Stomach (tissue), 9 donors: ENCODE data around the gene INPP4B. TPM values are rescaled to one million over a fixed set of nuclear protein-coding genes. Genes with fewer than 3 reads are reported as not detected.
"Not testable (repeated sequence)": the region's sequence is repeated elsewhere in the genome, so short reads cannot be mapped to it uniquely, and the experiment has no call there.

Experiments used
- DNase-seq, 2 donors: peaks; one replicate each; pipeline versions ENCODE4 v3.0.0 to v3.0.0-alpha.2; 2013 to 2019
- H3K27ac ChIP-seq, 5 donors: fragments of 200-600 bp in 4 of 5; sonication (generic) in 4 of 5; one replicate each; pipeline ENCODE4 v1.5.1; 2013 to 2019; ENCODE audit warnings: mild to moderate bottlenecking in 1 of 5, moderate library complexity in 1 of 5
- H3K27me3 ChIP-seq, 3 donors: fragments of 200-600 bp; sonication (generic); one replicate each; pipeline ENCODE4 v1.5.1; 2017 to 2019; ENCODE audit warnings: mixed run types in 1 of 3
- H3K36me3 ChIP-seq, 4 donors: fragments of 200-600 bp; sonication (generic); 1 replicate in 3 of 4; 2 replicates in 1 of 4; pipeline ENCODE4 v1.5.1; 2016 to 2019
- H3K4me1 ChIP-seq, 4 donors: fragments of 200-600 bp; sonication (generic); one replicate each; pipeline ENCODE4 v1.5.1; 2016 to 2019
- H3K4me3 ChIP-seq, 4 donors: fragments of 200-600 bp; sonication (generic) in 3 of 4; one replicate each; pipeline ENCODE4 v1.5.1; 2016 to 2019; ENCODE audit warnings: mild to moderate bottlenecking in 1 of 4
- H3K9me3 ChIP-seq, 4 donors: fragments of 200-600 bp; sonication (generic); one replicate each; pipeline ENCODE4 v1.5.1; 2016 to 2019
- CTCF ChIP-seq, 7 experiments: fragments of 450-650 bp in 4 of 7; fragments of 200-600 bp in 3 of 7; sonication (generic) in 3 of 7; IDR thresholded peaks; one replicate each; pipeline ENCODE4 v1.5.1; 2016 to 2019; ENCODE audit warnings: antibody characterized with exemption in 7 of 7, control low read depth in 2 of 7, mild to moderate bottlenecking in 1 of 7
- EP300 ChIP-seq: sonication (generic); formaldehyde crosslinking; IDR thresholded peaks from one replicate; pipeline ENCODE4 v1.6.1; 2017; ENCODE audit warnings: antibody characterized with exemption
- POLR2A ChIP-seq, 4 donors: fragments of 450-650 bp; IDR thresholded peaks; one replicate each; pipeline ENCODE4 v1.6.1; 2016; ENCODE audit warnings: antibody characterized with exemption in 4 of 4, control low read depth in 2 of 4, mild to moderate bottlenecking in 1 of 4, moderate library complexity in 1 of 4
- POLR2AphosphoS5 ChIP-seq, 3 donors: sonication (generic); formaldehyde crosslinking; IDR thresholded peaks; one replicate each; pipeline ENCODE4 v1.6.1; 2016; ENCODE audit warnings: antibody characterized with exemption in 3 of 3
- WGBS, 5 donors: extraction: QIAGEN DNeasy Blood & Tissue Kit in 3 of 5; methylation state at CpG; one replicate each; pipeline versions ENCODE4 v1.1.5 to v1.1.7; 2013 to 2018; 5-methylcytosine and 5-hydroxymethylcytosine counted together
- intact Hi-C: fragments of 100-400 bp; cut with DNase I; formaldehyde crosslinking; loops from one replicate; pipeline ENCODE4 v1.15.1; 2023; ENCODE audit warnings: low total_unique reads
- polyA plus RNA-seq, 3 donors: library from polyadenylated mRNA; stranded (reverse); fragments of 200-250 nt; gene quantifications; one replicate each; pipeline ENCODE4 v1.2.3, GENCODE V29; 2013
- total RNA-seq, 5 donors: library from RNA; depleted of rRNA; stranded (reverse); fragments of >200 nt; gene quantifications; one replicate each; pipeline versions ENCODE4 v1.1.0 to v1.2.3, GENCODE V29; 2014 to 2016
- donor health status: healthy with polysubstance abuse.
- donor health status: Bipolar disorder and iron deficiency.
- donor health status: healthy.

Gene INPP4B
- total and polyA plus RNA-seq, 8 donors = 1.4 to 96.9 (median 11.7) TPM

- Histone ChIP-seq H3K27me3 (no peaks in the 10 kb centered on the region), H3K4me1 (peaks cover 9 to 54% (median 24%) of the 10 kb centered on the region in 4 donors), H3K9me3 (no peaks in the 10 kb centered on the region), H3K4me3 (peak overlapping the region in 3 of 4 donors; percentile 5 to 51 (median 46)), H3K36me3 (no peaks in the 10 kb centered on the region), H3K27ac (peak overlapping the region in 2 of 5 donors; percentile 84 to 86)
- WGBS, 5 donors = 41 to 63% (median 55%) methylated on average over 3 of the region's 3 CpGs
- DNase-seq = peak in 1 of 2 donors; percentile 30
- TF ChIP-seq CTCF (IDR thresholded peaks at IDR 0.05) (no peak), EP300 (no peak), POLR2A (IDR thresholded peaks at IDR 0.05) (no peak), POLR2AphosphoS5 (IDR thresholded peaks at IDR 0.05) (no peak)
- intact Hi-C loops = no loop called here
Measured at GRCh38 chr4:142404191-142404611, 441.9 kb downstream of the INPP4B start.

- Histone ChIP-seq H3K27me3 (no peaks in the 10 kb centered on the region), H3K27ac (peak overlapping the region in 2 of 5 donors; percentile 11 to 57)
Measured at GRCh38 chr4:142402900-142403299, 443.2 kb downstream of the INPP4B start.

GRCh38 chr4:142402156-142402555, 443.9 kb downstream of the INPP4B start:
- Histone ChIP-seq H3K4me1 (peaks cover 9 to 45% (median 21%) of the 10 kb centered on the region in 4 donors), H3K9me3 (no peaks in the 10 kb centered on the region), H3K27ac (peak overlapping the region in 1 of 5 donors; percentile 57), H3K4me3 (no peak overlapping the region), H3K36me3 (no peaks in the 10 kb centered on the region), H3K27me3 (no peaks in the 10 kb centered on the region)
- 49 to 72% (median 68%) methylated on average over 2 of the region's 2 CpGs for WGBS, 5 donors
- DNase-seq = no peak
- TF ChIP-seq POLR2AphosphoS5 (IDR thresholded peaks at IDR 0.05) (no peak), EP300 (no peak), CTCF (IDR thresholded peaks at IDR 0.05) (no peak), POLR2A (IDR thresholded peaks at IDR 0.05) (no peak)
- intact Hi-C loops = no loop called here

More at GRCh38 chr4:142402900-142403299, 443.2 kb downstream of the INPP4B start:
- no peaks in the 10 kb centered on the region for H3K36me3 ChIP-seq
- peak in 1 of 2 donors; percentile 36 for DNase-seq
- intact Hi-C loops = no loop called here
- H3K4me1 ChIP-seq = peaks cover 9 to 52% (median 24%) of the 10 kb centered on the region in 4 donors
- H3K9me3 ChIP-seq = no peaks in the 10 kb centered on the region
- no peak overlapping the region for H3K4me3 ChIP-seq
- TF ChIP-seq CTCF (IDR thresholded peaks at IDR 0.05) = no peak
- TF ChIP-seq EP300 = no peak
- TF ChIP-seq POLR2A (IDR thresholded peaks at IDR 0.05) = no peak
- TF ChIP-seq POLR2AphosphoS5 (IDR thresholded peaks at IDR 0.05) = no peak
- WGBS, 5 donors = 73 to 85% (median 82%) methylated on average over 2 of the region's 2 CpGs

DNA sequence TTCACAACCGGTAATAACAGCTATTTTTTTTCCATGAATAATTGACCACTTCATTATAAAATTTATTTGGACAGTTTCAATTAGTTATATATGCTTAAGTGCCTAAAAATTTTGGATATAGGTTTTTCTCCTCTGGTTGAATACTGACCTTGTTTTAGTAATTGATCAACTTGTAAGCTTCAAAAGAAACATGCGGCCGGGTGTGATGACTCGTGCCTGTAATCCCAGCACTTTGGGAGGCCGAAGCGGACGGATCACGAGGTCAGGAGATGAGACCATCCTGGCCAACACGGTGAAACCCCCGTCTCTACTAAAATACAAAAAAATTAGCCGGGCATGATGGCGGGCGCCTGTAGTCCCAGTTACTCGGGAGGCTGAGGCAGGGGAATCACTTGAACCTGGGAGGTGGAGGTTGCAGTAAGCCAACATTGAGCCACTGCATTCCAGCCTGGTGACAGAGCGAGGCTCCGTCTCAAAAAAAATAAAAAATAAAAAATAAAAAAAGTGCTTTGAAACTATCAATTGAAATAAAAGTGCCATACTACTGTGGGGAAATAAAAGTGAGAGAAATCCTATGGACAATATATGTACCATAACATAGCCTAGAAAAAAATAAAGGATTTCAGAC, 448.6 kb downstream of the INPP4B start:
- intact Hi-C loops, H3K27ac ChIP-seq, H3K27me3 ChIP-seq, DNase-seq, H3K4me3 ChIP-seq, H3K4me1 ChIP-seq, H3K36me3 ChIP-seq, H3K9me3 ChIP-seq: not testable (repeated sequence)
- 92 to 95% (median 94%) methylated on average over 16 of the region's 16 CpGs for WGBS, 5 donors

- intact Hi-C loops = no loop called here
- Histone ChIP-seq H3K4me3 (no peak overlapping the region), H3K27me3 (no peaks in the 10 kb centered on the region), H3K27ac (no peak overlapping the region), H3K4me1 (no peaks in the 10 kb centered on the region), H3K9me3 (no peaks in the 10 kb centered on the region), H3K36me3 (no peaks in the 10 kb centered on the region)
- TF ChIP-seq POLR2A (IDR thresholded peaks at IDR 0.05) (no peak), POLR2AphosphoS5 (IDR thresholded peaks at IDR 0.05) (no peak)
- no peak for DNase-seq
- 28 to 48% (median 37%) methylated on average over 1 of the region's 1 CpG for WGBS, 5 donors
Measured at GRCh38 chr4:142396279-142396678, 449.8 kb downstream of the INPP4B start.
